ENCODE measurements around the gene USP35.

- TF ChIP-seq POLR2A (IDR thresholded peaks at IDR 0.05) (no peak), CTCF (IDR thresholded peaks at IDR 0.05) (no peak)
Measured at GRCh38 chr11:78241475-78241874, 52.8 kb downstream of the USP35 start.

Data from adrenal gland (tissue), 5 donors.